OCI-M1 (cell line): ENCODE data around the gene CTSE.
"Not testable (repeated sequence)": the region's sequence is repeated elsewhere in the genome, so short reads cannot be mapped to it uniquely, and the experiment has no call there.

Experiments
- DNase-seq: peaks from one replicate; lab custom pipeline; 2025; lab: John Stamatoyannopoulos, UW

Gene CTSE

DNA sequence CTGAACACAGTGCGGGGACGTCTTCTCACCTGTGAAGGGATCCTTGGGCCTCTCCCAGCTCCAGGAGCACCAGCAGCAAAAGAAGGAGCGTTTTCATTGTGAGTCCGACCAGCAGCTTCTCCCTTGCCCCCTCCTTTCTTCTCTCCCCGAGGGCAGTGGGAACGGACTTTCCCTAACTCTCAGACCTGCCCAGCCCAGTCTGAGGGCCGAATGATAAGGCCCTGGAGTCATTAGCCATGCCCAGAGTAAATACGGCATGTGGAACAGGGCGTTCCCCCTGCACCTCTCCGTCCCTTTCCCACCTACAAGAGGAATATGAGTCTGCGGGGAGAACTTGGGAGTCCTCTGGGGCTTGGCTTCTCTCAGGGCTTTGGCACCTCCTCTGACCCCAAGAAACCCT is at the start of gene CTSE:
Gene CTSE, minus strand, starts transcription at position 201 of the 400 bp plus-strand sequence. Its CDS starts 104 bp downstream, at position 97.
- no peak for DNase-seq

GRCh38 chr1:206070627-206071304 is 47.1 kb upstream of the CTSE start:
- DNase-seq, result no peak

- peak; percentile 34 for DNase-seq
Observed at GRCh38 chr1:206068314-206068713, 44.6 kb upstream of the CTSE start.

DNA sequence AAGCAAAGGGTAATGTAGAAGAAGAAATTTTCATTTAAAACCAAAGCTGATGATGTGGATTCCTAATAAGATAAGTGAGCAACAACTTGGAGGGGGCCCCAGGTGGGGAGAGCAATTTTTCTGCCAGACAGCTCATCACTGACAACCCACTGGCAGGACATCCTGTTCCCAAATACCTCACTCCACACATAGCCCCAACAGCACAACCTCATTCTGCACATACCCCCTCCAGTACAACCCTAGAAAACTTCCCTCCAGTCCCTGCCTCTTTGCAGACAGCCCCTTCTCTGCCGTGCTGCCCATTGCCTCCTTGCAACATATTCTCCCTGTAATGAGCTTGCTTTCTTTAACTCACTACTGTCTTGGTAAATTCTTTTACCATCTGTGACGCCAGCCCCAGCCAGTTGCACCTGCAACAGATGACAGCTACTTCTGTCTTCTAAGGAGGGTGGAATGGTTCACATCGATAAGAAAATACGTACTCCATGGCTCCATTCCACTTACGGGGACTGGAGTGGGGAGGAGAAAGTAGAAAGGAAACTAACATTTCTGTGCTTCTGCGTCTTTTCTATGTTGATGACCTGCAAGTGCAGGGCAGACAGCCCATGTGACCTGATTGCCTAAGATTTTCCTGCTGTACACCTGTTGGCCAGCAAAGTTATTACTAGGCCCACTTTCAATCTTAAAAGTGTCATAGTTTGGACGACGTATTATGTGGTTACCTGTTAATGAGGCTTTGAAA is 44.0 kb upstream of the CTSE start:
- peak; percentile 88 for DNase-seq

GRCh38 chr1:206066479-206067171 is 42.9 kb upstream of the CTSE start:
- peak; percentile 96 for DNase-seq

DNA sequence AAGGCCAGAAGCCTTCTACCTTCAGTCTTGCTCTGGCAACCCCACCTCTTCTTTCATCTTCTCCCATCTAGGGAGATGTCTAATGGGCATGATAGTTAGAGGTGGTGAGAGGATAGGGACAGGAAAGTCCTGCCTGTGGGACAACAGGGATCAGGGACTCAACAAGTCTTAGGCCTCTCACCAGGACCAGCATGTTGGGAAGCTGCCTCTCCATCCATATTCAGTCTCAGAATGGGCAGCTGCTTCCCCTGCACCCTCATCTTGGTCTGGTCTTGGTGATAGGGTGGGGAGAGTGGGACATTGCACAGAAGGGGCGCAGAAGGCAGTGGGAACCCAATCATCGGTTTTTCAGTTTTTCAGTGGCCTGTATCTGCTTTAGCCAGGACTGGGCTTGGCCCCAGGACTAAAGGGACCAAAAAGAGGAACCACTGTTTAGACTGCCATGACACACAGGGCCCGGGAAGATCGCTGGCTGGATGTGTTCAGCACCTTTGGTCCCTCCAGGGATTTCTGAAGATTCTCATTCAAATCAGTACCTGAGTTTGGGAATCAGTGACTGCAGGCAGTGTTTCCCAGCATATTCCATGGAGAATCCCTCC is 42.0 kb upstream of the CTSE start:
- peak; percentile 84 for DNase-seq

DNA sequence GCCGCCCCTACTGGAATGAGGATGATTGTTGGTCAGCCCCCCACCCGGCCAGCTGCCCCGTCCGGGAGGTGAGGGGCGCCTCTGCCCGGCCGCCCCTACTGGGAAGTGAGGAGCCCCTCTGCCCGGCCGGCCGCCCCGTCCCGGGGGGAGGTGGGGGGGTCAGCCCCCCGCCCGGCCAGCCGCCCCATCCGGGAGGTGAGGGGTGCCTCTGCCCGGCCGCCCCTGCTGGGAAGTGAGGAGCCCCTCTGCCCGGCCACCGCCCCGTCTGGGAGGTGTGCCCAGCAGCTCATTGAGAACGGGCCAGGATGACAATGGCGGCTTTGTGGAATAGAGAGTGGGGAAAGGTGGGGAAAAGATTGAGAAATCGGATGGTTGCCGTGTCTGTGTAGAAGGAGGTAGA is 40.8 kb upstream of the CTSE start:
- not testable (repeated sequence) for DNase-seq

DNA sequence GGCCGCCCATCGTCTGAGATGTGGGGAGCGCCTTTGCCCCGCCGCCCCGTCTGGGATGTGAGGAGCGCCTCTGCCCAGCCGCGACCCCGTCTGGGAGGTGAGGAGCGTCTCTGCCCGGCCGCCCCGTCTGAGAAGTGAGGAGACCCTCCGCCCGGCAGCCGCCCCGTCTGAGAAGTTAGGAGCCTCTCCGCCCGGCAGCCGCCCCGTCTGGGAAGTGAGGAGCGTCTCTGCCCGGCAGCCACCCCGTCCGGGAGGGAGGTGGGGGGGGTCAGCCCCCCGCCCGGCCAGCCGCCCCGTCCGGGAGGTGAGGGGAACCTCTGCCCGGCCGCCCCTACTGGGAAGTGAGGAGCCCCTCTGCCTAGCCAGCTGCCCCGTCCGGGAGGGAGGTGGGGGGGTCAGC is 40.3 kb upstream of the CTSE start:
- DNase-seq, result not testable (repeated sequence)

- DNase-seq, result no peak
Observed at GRCh38 chr1:206062464-206062863, 38.8 kb upstream of the CTSE start.

DNA sequence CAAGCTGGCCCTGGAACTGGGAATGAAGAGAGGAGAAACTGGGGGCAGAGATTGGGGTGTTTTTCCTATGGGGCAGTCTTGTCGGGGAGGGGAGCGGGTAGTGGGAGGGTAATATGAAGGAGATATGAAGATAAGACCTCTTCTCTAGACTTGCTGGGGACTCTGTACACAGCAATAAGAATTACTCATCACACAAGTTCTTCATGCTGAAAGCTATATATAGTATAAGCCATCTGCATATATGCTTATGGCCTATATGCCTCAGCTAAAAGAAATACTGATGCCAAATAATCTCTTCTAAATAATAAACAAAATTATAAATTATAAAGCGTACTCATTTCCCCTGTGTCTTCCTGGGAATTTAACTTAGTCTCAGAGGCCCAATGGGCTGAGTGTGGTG is 37.1 kb upstream of the CTSE start:
- no peak for DNase-seq

GRCh38 chr1:206059355-206059915 is 35.7 kb upstream of the CTSE start:
- peak; percentile 32 for DNase-seq

GRCh38 chr1:206058927-206059292 is 35.2 kb upstream of the CTSE start:
- no peak for DNase-seq

GRCh38 chr1:206058289-206058926 is 34.7 kb upstream of the CTSE start:
- not testable (repeated sequence) for DNase-seq

DNA sequence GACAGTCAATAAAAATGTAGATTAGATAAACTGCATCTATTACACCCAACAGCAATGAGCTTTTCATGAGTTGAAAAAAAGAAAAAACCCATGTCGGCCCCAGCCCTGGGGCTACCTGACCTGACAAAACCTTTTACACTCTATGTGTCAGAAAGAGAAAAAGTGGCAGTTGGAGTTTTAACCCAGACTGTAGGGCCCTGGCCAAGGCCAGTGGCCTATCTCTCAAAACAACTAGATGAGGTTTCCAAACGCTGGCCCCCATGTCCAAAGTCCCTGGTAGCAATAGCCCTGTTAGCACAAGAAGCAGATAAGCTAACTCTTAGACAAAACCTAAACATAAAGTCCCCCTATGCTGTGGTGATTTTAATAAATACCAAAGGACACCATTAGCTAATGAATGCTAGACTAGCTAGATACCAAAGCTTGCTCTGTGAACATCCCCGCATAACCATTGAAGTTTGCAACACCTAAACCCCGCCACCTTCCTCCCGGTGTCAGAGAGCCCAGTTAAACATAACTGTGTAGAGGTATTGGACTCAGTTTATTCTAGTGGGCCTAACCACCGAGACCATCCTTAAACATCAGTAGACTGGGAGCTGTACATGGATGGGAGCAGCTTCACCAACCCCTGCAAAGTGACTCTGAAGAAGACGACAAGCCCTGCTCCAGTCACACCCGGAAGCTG is 32.1 kb upstream of the CTSE start:
- not testable (repeated sequence) for DNase-seq

GRCh38 chr1:206055069-206055625 is 31.5 kb upstream of the CTSE start:
- not testable (repeated sequence) for DNase-seq

GRCh38 chr1:206053616-206054015 is 29.9 kb upstream of the CTSE start:
- DNase-seq, result not testable (repeated sequence)

- DNase-seq, result not testable (repeated sequence)
Observed at GRCh38 chr1:206052919-206053610, 29.4 kb upstream of the CTSE start, which contains the start of gene RHEX. Gene RHEX (plus strand): TSS chr1:206053173. CDS start chr1:206097829, 44,656 bp downstream.

GRCh38 chr1:206052231-206052865 is 28.7 kb upstream of the CTSE start:
- not testable (repeated sequence) for DNase-seq

DNA sequence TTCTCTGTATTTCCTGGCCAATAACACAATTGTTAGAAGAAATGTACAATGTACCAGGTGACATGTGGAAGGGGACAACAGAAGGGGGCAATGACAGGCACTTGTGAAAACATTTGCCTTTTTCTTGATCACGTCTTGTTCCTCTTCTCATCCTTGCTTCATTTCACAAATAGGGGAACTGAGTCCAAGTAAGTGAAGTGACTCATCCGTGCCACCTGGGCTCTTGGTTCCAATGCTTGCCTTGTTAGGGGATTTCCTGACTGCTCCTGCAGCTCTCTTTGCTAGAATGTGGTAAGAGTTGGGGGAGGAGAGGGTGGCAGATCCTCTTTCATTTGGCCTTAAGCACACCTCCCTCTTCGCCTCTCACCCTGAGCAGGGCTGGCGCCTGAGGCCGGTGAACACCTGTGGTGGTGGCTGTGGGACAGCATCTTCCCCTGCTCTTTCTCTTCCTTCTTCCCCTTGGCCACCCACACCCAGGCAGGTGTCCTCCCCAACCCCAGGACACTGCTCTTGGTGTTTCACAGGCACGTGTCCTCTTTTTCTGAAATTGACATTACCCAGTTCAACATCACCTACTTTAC is 27.1 kb upstream of the CTSE start:
- no peak for DNase-seq
